ENCODE measurements around the gene MGMT.

GRCh38 chr10:129679207-129679606, 212.2 kb downstream of the MGMT start:
- TF ChIP-seq CTCF (conservative IDR thresholded peaks at IDR 0.05): no peak
- TF ChIP-seq EZH2 (IDR thresholded peaks at IDR 0.05; ENCODE audit: low read depth): no peak

Data from PC-9 (cell line).